ENCODE data around the gene ZNF420. TPM values are rescaled to one million over a fixed set of nuclear protein-coding genes. Genes with fewer than 3 reads are reported as not detected.
"Not testable (repeated sequence)": the region's sequence is repeated elsewhere in the genome, so short reads cannot be mapped to it uniquely, and the experiment has no call there.

ZNF420 gene
- total and polyA plus RNA-seq, 5 donors from 2014 or later, result 8.2 to 41.5 (median 22.1) TPM

- ATAC-seq (ENCODE audit: low read depth in 2 of 2), result no peak
- no peaks in the 10 kb centered on the region for H3K27me3 Mint-ChIP-seq
- Histone ChIP-seq H3K27me3 (ENCODE audit: control insufficient read depth, insufficient read depth, low read length) (no peaks in the 10 kb centered on the region), H3K4me1 (ENCODE audit: control insufficient read depth, insufficient read depth, low read length, poor library complexity, severe bottlenecking) (no peaks in the 10 kb centered on the region), H3K36me3 (ENCODE audit: control insufficient read depth, insufficient read depth, low read length) (peaks cover 93% of the 10 kb centered on the region), H3K9me3 (ENCODE audit: control insufficient read depth in 2 of 2, low read length in 2 of 2) (peaks cover 77 to 93% of the 10 kb centered on the region in 2 experiments), H3K27ac (ENCODE audit: insufficient read depth, low read length, poor library complexity, severe bottlenecking) (no peak overlapping the region), H3K4me3 (ENCODE audit: low read depth, low read length) (no peak overlapping the region)
- DNase-seq, result no peak
- no peak overlapping the region for H3K27ac Mint-ChIP-seq
- H3K4me3 Mint-ChIP-seq, result no peak overlapping the region
- peaks cover 0 to 5% (median 0%) of the 10 kb centered on the region in 4 donors for H3K4me1 Mint-ChIP-seq
- H3K36me3 Mint-ChIP-seq, result peaks cover 86% of the 10 kb centered on the region
- H3K9me3 Mint-ChIP-seq, result peaks cover 5 to 77% (median 49%) of the 10 kb centered on the region in 7 donors
These were observed 20.3 kb downstream of the ZNF420 start for GRCh38 chr19:37098570-37098969.

GRCh38 chr19:37104135-37104534, 25.9 kb downstream of the ZNF420 start:
- H3K4me3 ChIP-seq (ENCODE audit: low read depth, low read length); ATAC-seq (ENCODE audit: low read depth in 2 of 2); DNase-seq; H3K4me1 ChIP-seq (ENCODE audit: control insufficient read depth, insufficient read depth, low read length, poor library complexity, severe bottlenecking); H3K27me3 ChIP-seq (ENCODE audit: control insufficient read depth, insufficient read depth, low read length); H3K27ac Mint-ChIP-seq; H3K27me3 Mint-ChIP-seq; H3K27ac ChIP-seq (ENCODE audit: insufficient read depth, low read length, poor library complexity, severe bottlenecking); H3K4me3 Mint-ChIP-seq; H3K4me1 Mint-ChIP-seq: not testable (repeated sequence)
- Histone ChIP-seq H3K9me3 (ENCODE audit: control insufficient read depth in 2 of 2, low read length in 2 of 2) (peaks cover 73 to 81% of the 10 kb centered on the region in 2 experiments), H3K36me3 (ENCODE audit: control insufficient read depth, insufficient read depth, low read length) (peaks cover 72% of the 10 kb centered on the region)
- peaks cover 91% of the 10 kb centered on the region for H3K36me3 Mint-ChIP-seq
- H3K9me3 Mint-ChIP-seq, result peaks cover 4 to 89% (median 50%) of the 10 kb centered on the region in 7 donors

GRCh38 chr19:37111753-37112152, 33.5 kb downstream of the ZNF420 start:
- H3K27me3 Mint-ChIP-seq; H3K4me1 ChIP-seq (ENCODE audit: control insufficient read depth, insufficient read depth, low read length, poor library complexity, severe bottlenecking); H3K27ac Mint-ChIP-seq; H3K4me3 Mint-ChIP-seq; H3K4me3 ChIP-seq (ENCODE audit: low read depth, low read length); H3K27ac ChIP-seq (ENCODE audit: insufficient read depth, low read length, poor library complexity, severe bottlenecking); H3K4me1 Mint-ChIP-seq; H3K27me3 ChIP-seq (ENCODE audit: control insufficient read depth, insufficient read depth, low read length); ATAC-seq (ENCODE audit: low read depth in 2 of 2): not testable (repeated sequence)
- Mint-ChIP-seq H3K36me3 (peaks cover 91% of the 10 kb centered on the region), H3K9me3 (peaks cover 0 to 95% (median 47%) of the 10 kb centered on the region in 7 donors)
- DNase-seq, result peak in 1 of 3 donors; percentile 5
- H3K9me3 ChIP-seq (ENCODE audit: control insufficient read depth in 2 of 2, low read length in 2 of 2), result peaks cover 79 to 98% of the 10 kb centered on the region in 2 experiments
- H3K36me3 ChIP-seq (ENCODE audit: control insufficient read depth, insufficient read depth, low read length), result peaks cover 75% of the 10 kb centered on the region

GRCh38 chr19:37114001-37114400, 35.8 kb downstream of the ZNF420 start:
- Mint-ChIP-seq H3K9me3 (peaks cover 0 to 80% (median 35%) of the 10 kb centered on the region in 7 donors), H3K27ac (no peak overlapping the region), H3K4me3 (no peak overlapping the region), H3K4me1 (no peaks in the 10 kb centered on the region), H3K27me3 (no peaks in the 10 kb centered on the region), H3K36me3 (peaks cover 69% of the 10 kb centered on the region)
- Histone ChIP-seq H3K9me3 (ENCODE audit: control insufficient read depth in 2 of 2, low read length in 2 of 2) (peaks cover 57 to 85% of the 10 kb centered on the region in 2 experiments), H3K36me3 (ENCODE audit: control insufficient read depth, insufficient read depth, low read length) (peaks cover 53% of the 10 kb centered on the region), H3K4me3 (ENCODE audit: low read depth, low read length) (no peak overlapping the region), H3K27ac (ENCODE audit: insufficient read depth, low read length, poor library complexity, severe bottlenecking) (no peak overlapping the region), H3K4me1 (ENCODE audit: control insufficient read depth, insufficient read depth, low read length, poor library complexity, severe bottlenecking) (no peaks in the 10 kb centered on the region), H3K27me3 (ENCODE audit: control insufficient read depth, insufficient read depth, low read length) (no peaks in the 10 kb centered on the region)
- ATAC-seq (ENCODE audit: low read depth in 2 of 2) (no peak), DNase-seq (no peak)

GRCh38 chr19:37122093-37122492, 43.9 kb downstream of the ZNF420 start:
- Mint-ChIP-seq H3K9me3 (peaks cover 0 to 70% (median 29%) of the 10 kb centered on the region in 7 donors), H3K36me3 (peaks cover 25% of the 10 kb centered on the region)
- H3K27ac ChIP-seq (ENCODE audit: insufficient read depth, low read length, poor library complexity, severe bottlenecking); ATAC-seq (ENCODE audit: low read depth in 2 of 2); DNase-seq; H3K27ac Mint-ChIP-seq; H3K4me3 ChIP-seq (ENCODE audit: low read depth, low read length); H3K4me3 Mint-ChIP-seq; H3K36me3 ChIP-seq (ENCODE audit: control insufficient read depth, insufficient read depth, low read length); H3K4me1 Mint-ChIP-seq; H3K27me3 ChIP-seq (ENCODE audit: control insufficient read depth, insufficient read depth, low read length); H3K4me1 ChIP-seq (ENCODE audit: control insufficient read depth, insufficient read depth, low read length, poor library complexity, severe bottlenecking); H3K27me3 Mint-ChIP-seq: not testable (repeated sequence)
- H3K9me3 ChIP-seq (ENCODE audit: control insufficient read depth in 2 of 2, low read length in 2 of 2), result peaks cover 40 to 55% of the 10 kb centered on the region in 2 experiments

GRCh38 chr19:37127999-37128820, 50.0 kb downstream of the ZNF420 start:
- no peaks in the 10 kb centered on the region for H3K27me3 Mint-ChIP-seq
- peaks cover 47% of the 10 kb centered on the region for H3K36me3 Mint-ChIP-seq
- Histone ChIP-seq H3K4me1 (ENCODE audit: control insufficient read depth, insufficient read depth, low read length, poor library complexity, severe bottlenecking) (no peaks in the 10 kb centered on the region), H3K4me3 (ENCODE audit: low read depth, low read length) (no peak overlapping the region), H3K27ac (ENCODE audit: insufficient read depth, low read length, poor library complexity, severe bottlenecking) (no peak overlapping the region), H3K36me3 (ENCODE audit: control insufficient read depth, insufficient read depth, low read length) (peaks cover 17% of the 10 kb centered on the region), H3K27me3 (ENCODE audit: control insufficient read depth, insufficient read depth, low read length) (no peaks in the 10 kb centered on the region), H3K9me3 (ENCODE audit: control insufficient read depth in 2 of 2, low read length in 2 of 2) (peaks cover 91 to 100% of the 10 kb centered on the region in 2 experiments)
- ATAC-seq (ENCODE audit: low read depth in 2 of 2) (no peak), DNase-seq (no peak)
- no peak overlapping the region for H3K4me3 Mint-ChIP-seq
- peaks cover 0 to 96% (median 50%) of the 10 kb centered on the region in 7 donors for H3K9me3 Mint-ChIP-seq
- H3K27ac Mint-ChIP-seq, result no peak overlapping the region
- no peaks in the 10 kb centered on the region for H3K4me1 Mint-ChIP-seq

- H3K27ac ChIP-seq (ENCODE audit: insufficient read depth, low read length, poor library complexity, severe bottlenecking), result no peak overlapping the region
- no peak overlapping the region for H3K4me3 ChIP-seq (ENCODE audit: low read depth, low read length)
- Mint-ChIP-seq H3K27me3 (no peaks in the 10 kb centered on the region), H3K4me3 (no peak overlapping the region), H3K4me1 (no peaks in the 10 kb centered on the region), H3K9me3 (peaks cover 0 to 96% (median 55%) of the 10 kb centered on the region in 7 donors), H3K27ac (no peak overlapping the region), H3K36me3 (peaks cover 48% of the 10 kb centered on the region)
- peaks cover 17% of the 10 kb centered on the region for H3K36me3 ChIP-seq (ENCODE audit: control insufficient read depth, insufficient read depth, low read length)
- DNase-seq (no peak), ATAC-seq (ENCODE audit: low read depth in 2 of 2) (no peak)
- H3K4me1 ChIP-seq (ENCODE audit: control insufficient read depth, insufficient read depth, low read length, poor library complexity, severe bottlenecking), result no peaks in the 10 kb centered on the region
- H3K27me3 ChIP-seq (ENCODE audit: control insufficient read depth, insufficient read depth, low read length), result no peaks in the 10 kb centered on the region
- H3K9me3 ChIP-seq (ENCODE audit: control insufficient read depth in 2 of 2, low read length in 2 of 2), result peaks cover 93 to 100% of the 10 kb centered on the region in 2 experiments
These were observed 50.6 kb downstream of the ZNF420 start for GRCh38 chr19:37128821-37129177.

GRCh38 chr19:37136111-37136510, 57.9 kb downstream of the ZNF420 start:
- peaks cover 3 to 75% (median 35%) of the 10 kb centered on the region in 7 donors for H3K9me3 Mint-ChIP-seq
- no peaks in the 10 kb centered on the region for H3K27me3 Mint-ChIP-seq
- no peak for DNase-seq
- H3K4me3 Mint-ChIP-seq, result no peak overlapping the region
- H3K27ac Mint-ChIP-seq, result no peak overlapping the region
- ATAC-seq (ENCODE audit: low read depth in 2 of 2), result no peak
- Histone ChIP-seq H3K9me3 (ENCODE audit: control insufficient read depth in 2 of 2, low read length in 2 of 2) (peaks cover 80 to 98% of the 10 kb centered on the region in 2 experiments), H3K27me3 (ENCODE audit: control insufficient read depth, insufficient read depth, low read length) (no peaks in the 10 kb centered on the region), H3K27ac (ENCODE audit: insufficient read depth, low read length, poor library complexity, severe bottlenecking) (no peak overlapping the region), H3K36me3 (ENCODE audit: control insufficient read depth, insufficient read depth, low read length) (no peaks in the 10 kb centered on the region), H3K4me3 (ENCODE audit: low read depth, low read length) (peak overlapping the region; percentile 5), H3K4me1 (ENCODE audit: control insufficient read depth, insufficient read depth, low read length, poor library complexity, severe bottlenecking) (no peaks in the 10 kb centered on the region)
- no peaks in the 10 kb centered on the region for H3K4me1 Mint-ChIP-seq
- H3K36me3 Mint-ChIP-seq, result peaks cover 13% of the 10 kb centered on the region
